Measurements from ENCODE around the gene PROKR1.

PROKR1 gene

DNA sequence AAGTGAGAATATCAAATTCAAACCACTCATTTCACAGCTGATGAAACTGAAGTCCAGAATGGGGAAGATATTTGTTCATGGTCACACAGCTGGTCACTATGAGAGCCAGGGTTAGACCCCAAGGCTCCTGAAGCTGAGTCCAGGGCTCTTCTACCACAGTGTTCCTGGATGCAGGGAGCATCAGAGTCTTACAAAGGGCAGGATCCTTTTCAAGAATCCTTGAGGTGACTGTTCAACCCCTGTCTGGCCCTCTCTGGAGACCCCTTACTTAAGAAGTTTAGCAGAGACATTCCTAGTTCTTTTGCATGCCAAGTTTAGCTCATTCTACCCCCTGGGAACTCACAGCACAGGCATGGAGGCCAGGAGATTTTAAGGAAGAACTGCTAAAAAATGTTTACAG lies 15.7 kb downstream of the PROKR1 start:
- no peak for TF ChIP-seq EZH2phosphoT487 (IDR thresholded peaks at IDR 0.05; ENCODE audit: borderline replicate concordance)
- TF ChIP-seq, protein P1, sequence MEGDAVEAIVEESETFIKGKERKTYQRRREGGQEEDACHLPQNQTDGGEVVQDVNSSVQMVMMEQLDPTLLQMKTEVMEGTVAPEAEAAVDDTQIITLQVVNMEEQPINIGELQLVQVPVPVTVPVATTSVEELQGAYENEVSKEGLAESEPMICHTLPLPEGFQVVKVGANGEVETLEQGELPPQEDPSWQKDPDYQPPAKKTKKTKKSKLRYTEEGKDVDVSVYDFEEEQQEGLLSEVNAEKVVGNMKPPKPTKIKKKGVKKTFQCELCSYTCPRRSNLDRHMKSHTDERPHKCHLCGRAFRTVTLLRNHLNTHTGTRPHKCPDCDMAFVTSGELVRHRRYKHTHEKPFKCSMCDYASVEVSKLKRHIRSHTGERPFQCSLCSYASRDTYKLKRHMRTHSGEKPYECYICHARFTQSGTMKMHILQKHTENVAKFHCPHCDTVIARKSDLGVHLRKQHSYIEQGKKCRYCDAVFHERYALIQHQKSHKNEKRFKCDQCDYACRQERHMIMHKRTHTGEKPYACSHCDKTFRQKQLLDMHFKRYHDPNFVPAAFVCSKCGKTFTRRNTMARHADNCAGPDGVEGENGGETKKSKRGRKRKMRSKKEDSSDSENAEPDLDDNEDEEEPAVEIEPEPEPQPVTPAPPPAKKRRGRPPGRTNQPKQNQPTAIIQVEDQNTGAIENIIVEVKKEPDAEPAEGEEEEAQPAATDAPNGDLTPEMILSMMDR (conservative IDR thresholded peaks at IDR 0.05; ENCODE audit: low read length), result no peak
- no peaks in the 10 kb centered on the region for H3K36me3 ChIP-seq (ENCODE audit: insufficient read depth, low read length)
- no peak overlapping the region for H3K4me3 ChIP-seq (ENCODE audit: low read length, poor library complexity, severe bottlenecking)
- H3K4me1 ChIP-seq (ENCODE audit: insufficient read depth, low read length, poor library complexity, severe bottlenecking), result peaks cover 23% of the 10 kb centered on the region
- no peaks in the 10 kb centered on the region for H3K27me3 ChIP-seq (ENCODE audit: insufficient read depth, low read length, poor library complexity, severe bottlenecking)
- no peaks in the 10 kb centered on the region for H3F3A ChIP-seq (ENCODE audit: low read depth)
- H3K4me2 ChIP-seq (ENCODE audit: low read depth, low read length, poor library complexity, severe bottlenecking), result no peak overlapping the region
- no peaks in the 10 kb centered on the region for H4K20me1 ChIP-seq (ENCODE audit: insufficient read depth, low read length, poor library complexity, severe bottlenecking)
- H3K79me2 ChIP-seq (ENCODE audit: insufficient read depth, low read length), result no peaks in the 10 kb centered on the region
- no peaks in the 10 kb centered on the region for H3K9me3 ChIP-seq (ENCODE audit: insufficient read depth, low read depth, low read length)
- H3K9ac ChIP-seq (ENCODE audit: low read depth, low read length, poor library complexity, severe bottlenecking), result no peak overlapping the region
- no peaks in the 10 kb centered on the region for H3K9me2 ChIP-seq (replicated peaks; ENCODE audit: low read depth, low read length)
- H2AFZ ChIP-seq (ENCODE audit: low read length), result no peak overlapping the region

DNA sequence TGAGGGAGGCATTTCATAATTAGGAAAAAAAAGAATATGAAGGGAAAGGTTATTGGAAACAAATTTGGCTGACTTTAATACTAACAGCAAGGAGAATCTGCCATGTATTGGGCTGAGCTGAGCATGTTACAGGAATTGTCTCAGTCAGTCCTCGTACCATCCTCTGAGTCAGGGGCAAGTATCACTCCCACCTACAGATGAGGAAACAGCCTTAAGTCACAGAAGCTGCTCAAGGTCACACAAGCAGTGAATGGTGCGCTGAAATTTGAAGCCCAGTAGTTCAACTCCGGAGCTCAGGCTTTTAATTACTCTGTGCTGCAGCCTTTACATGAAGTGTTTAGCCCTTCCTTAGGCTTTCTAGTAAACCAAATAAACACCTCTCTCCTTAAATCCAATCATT lies 17.3 kb downstream of the PROKR1 start:
- no peaks in the 10 kb centered on the region for H3K9me2 ChIP-seq (replicated peaks; ENCODE audit: low read depth, low read length)
- no peaks in the 10 kb centered on the region for H4K20me1 ChIP-seq (ENCODE audit: insufficient read depth, low read length, poor library complexity, severe bottlenecking)
- no peaks in the 10 kb centered on the region for H3K79me2 ChIP-seq (ENCODE audit: insufficient read depth, low read length)
- H3K36me3 ChIP-seq (ENCODE audit: insufficient read depth, low read length), result no peaks in the 10 kb centered on the region
- no peaks in the 10 kb centered on the region for H3K9me3 ChIP-seq (ENCODE audit: insufficient read depth, low read depth, low read length)
- H3K4me3 ChIP-seq (ENCODE audit: low read length, poor library complexity, severe bottlenecking), result no peak overlapping the region
- peaks cover 18% of the 10 kb centered on the region for H3K4me1 ChIP-seq (ENCODE audit: insufficient read depth, low read length, poor library complexity, severe bottlenecking)
- TF ChIP-seq, protein P1 (conservative IDR thresholded peaks at IDR 0.05; ENCODE audit: low read length), result no peak
- no peak for TF ChIP-seq EZH2phosphoT487 (IDR thresholded peaks at IDR 0.05; ENCODE audit: borderline replicate concordance)
- no peak overlapping the region for H2AFZ ChIP-seq (ENCODE audit: low read length)
- no peaks in the 10 kb centered on the region for H3F3A ChIP-seq (ENCODE audit: low read depth)
- H3K27me3 ChIP-seq (ENCODE audit: insufficient read depth, low read length, poor library complexity, severe bottlenecking), result no peaks in the 10 kb centered on the region
- no peak overlapping the region for H3K4me2 ChIP-seq (ENCODE audit: low read depth, low read length, poor library complexity, severe bottlenecking)
- no peak overlapping the region for H3K9ac ChIP-seq (ENCODE audit: low read depth, low read length, poor library complexity, severe bottlenecking)

GRCh38 chr2:68662466-68662865 lies 19.1 kb downstream of the PROKR1 start:
- Histone ChIP-seq H3K4me2 (ENCODE audit: low read depth, low read length, poor library complexity, severe bottlenecking) (no peak overlapping the region), H3K9me3 (ENCODE audit: insufficient read depth, low read depth, low read length) (no peaks in the 10 kb centered on the region), H3K4me3 (ENCODE audit: low read length, poor library complexity, severe bottlenecking) (no peak overlapping the region), H4K20me1 (ENCODE audit: insufficient read depth, low read length, poor library complexity, severe bottlenecking) (no peaks in the 10 kb centered on the region), H3K79me2 (ENCODE audit: insufficient read depth, low read length) (no peaks in the 10 kb centered on the region), H3K4me1 (ENCODE audit: insufficient read depth, low read length, poor library complexity, severe bottlenecking) (peaks cover 18% of the 10 kb centered on the region), H3F3A (ENCODE audit: low read depth) (no peaks in the 10 kb centered on the region), H3K27me3 (ENCODE audit: insufficient read depth, low read length, poor library complexity, severe bottlenecking) (no peaks in the 10 kb centered on the region), H3K36me3 (ENCODE audit: insufficient read depth, low read length) (no peaks in the 10 kb centered on the region), H2AFZ (ENCODE audit: low read length) (no peak overlapping the region), H3K9ac (ENCODE audit: low read depth, low read length, poor library complexity, severe bottlenecking) (no peak overlapping the region), H3K9me2 (replicated peaks; ENCODE audit: low read depth, low read length) (no peaks in the 10 kb centered on the region)
- TF ChIP-seq EZH2phosphoT487 (IDR thresholded peaks at IDR 0.05; ENCODE audit: borderline replicate concordance), result no peak
- TF ChIP-seq, protein P1 (conservative IDR thresholded peaks at IDR 0.05; ENCODE audit: low read length), result no peak

Measured in Loucy (cell line).